Measurements from ENCODE around the gene PTK6. TPM values are rescaled to one million over a fixed set of nuclear protein-coding genes. Genes with fewer than 3 reads are reported as not detected.

PTK6 gene
- total RNA-seq, 1 donor from 2014 or later = 0.49 TPM

GRCh38 chr20:63494084-63494419 is 43.1 kb downstream of the PTK6 start:
- DNase-seq (no peak), ATAC-seq (ENCODE audit: low read depth) (no peak)
- intact Hi-C loops (cut with micrococcal nuclease) = no loop called here
- ChIA-PET CTCF (interaction anchor here (1.1 kb wide), 1 partner anchor 480 kb away, joined by 4 read pairs; no protein-coding TSS in a partner anchor), POLR2A (no interaction called here)
- Mint-ChIP-seq H3K27me3 (peaks cover 14% of the 10 kb centered on the region), H3K9me3 (no peaks in the 10 kb centered on the region), H3K4me1 (peaks cover 4% of the 10 kb centered on the region), H3K27ac (no peak overlapping the region), H3K36me3 (ENCODE audit: low read depth) (no peaks in the 10 kb centered on the region), H3K4me3 (no peak overlapping the region)
- TF ChIP-seq, protein P1, sequence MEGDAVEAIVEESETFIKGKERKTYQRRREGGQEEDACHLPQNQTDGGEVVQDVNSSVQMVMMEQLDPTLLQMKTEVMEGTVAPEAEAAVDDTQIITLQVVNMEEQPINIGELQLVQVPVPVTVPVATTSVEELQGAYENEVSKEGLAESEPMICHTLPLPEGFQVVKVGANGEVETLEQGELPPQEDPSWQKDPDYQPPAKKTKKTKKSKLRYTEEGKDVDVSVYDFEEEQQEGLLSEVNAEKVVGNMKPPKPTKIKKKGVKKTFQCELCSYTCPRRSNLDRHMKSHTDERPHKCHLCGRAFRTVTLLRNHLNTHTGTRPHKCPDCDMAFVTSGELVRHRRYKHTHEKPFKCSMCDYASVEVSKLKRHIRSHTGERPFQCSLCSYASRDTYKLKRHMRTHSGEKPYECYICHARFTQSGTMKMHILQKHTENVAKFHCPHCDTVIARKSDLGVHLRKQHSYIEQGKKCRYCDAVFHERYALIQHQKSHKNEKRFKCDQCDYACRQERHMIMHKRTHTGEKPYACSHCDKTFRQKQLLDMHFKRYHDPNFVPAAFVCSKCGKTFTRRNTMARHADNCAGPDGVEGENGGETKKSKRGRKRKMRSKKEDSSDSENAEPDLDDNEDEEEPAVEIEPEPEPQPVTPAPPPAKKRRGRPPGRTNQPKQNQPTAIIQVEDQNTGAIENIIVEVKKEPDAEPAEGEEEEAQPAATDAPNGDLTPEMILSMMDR (IDR thresholded peaks at IDR 0.05) = no peak

DNA sequence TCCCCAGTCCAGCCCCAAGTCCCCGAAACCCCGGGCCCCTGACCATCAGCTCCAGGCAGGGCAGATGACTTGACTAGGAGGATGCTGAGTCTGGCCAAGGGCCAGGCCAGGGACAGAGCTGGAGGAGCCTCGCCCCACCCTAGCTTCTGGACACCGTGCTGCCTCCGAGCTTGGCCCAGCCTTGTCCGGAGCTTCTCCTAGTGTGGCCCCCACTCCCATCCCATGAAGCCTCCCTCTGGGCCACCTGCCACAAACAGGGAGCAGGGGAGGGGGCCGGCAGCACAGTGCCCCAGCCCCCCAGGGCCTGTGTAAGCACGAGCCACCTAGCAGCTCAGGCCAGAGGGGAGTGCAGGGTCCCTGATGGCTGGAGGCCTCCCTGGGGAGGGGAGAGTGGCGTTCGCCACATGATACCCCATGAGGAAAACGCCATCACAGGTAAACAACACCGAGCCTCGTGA is 43.6 kb downstream of the PTK6 start:
- Mint-ChIP-seq H3K27me3 (peaks cover 14% of the 10 kb centered on the region), H3K36me3 (ENCODE audit: low read depth) (no peaks in the 10 kb centered on the region), H3K4me1 (peaks cover 4% of the 10 kb centered on the region), H3K9me3 (no peaks in the 10 kb centered on the region), H3K27ac (no peak overlapping the region), H3K4me3 (no peak overlapping the region)
- intact Hi-C loops (cut with micrococcal nuclease) = no loop called here
- CTCF ChIA-PET = interaction anchor here (1.1 kb wide), 1 partner anchor 480 kb away, joined by 4 read pairs; no protein-coding TSS in a partner anchor
- TF ChIP-seq, protein P1 (IDR thresholded peaks at IDR 0.05) = no peak
- POLR2A ChIA-PET = no interaction called here
- no peak for DNase-seq
- ATAC-seq (ENCODE audit: low read depth) = no peak

DNA sequence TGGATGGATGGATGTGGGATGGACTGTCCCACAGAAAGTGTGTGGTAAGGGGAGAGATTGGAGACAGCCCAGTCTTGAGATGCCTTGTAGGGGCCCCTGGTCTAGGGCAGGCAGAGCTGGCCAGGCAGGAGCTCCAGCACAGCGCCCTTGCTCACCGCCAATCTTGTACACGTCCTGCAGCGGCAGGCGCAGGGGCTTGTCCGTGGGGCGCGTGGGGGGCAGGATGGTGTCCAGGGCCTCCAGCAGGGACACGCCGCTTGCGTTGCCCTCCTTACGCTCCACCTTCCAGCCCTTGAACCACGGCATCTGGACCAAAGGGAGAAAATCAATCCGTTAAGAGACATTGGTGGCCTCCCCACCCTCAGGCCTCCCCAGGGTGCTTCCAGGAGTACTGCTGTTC is 44.2 kb downstream of the PTK6 start:
- DNase-seq (no peak), ATAC-seq (ENCODE audit: low read depth) (no peak)
- H3K4me1 Mint-ChIP-seq = peaks cover 4% of the 10 kb centered on the region
- H3K27me3 Mint-ChIP-seq = peaks cover 14% of the 10 kb centered on the region
- TF ChIP-seq, protein P1 (IDR thresholded peaks at IDR 0.05) = no peak
- ChIA-PET CTCF (interaction anchor here (1.1 kb wide), 1 partner anchor 481 kb away, joined by 4 read pairs; no protein-coding TSS in a partner anchor), POLR2A (no interaction called here)
- no peak overlapping the region for H3K27ac Mint-ChIP-seq
- H3K4me3 Mint-ChIP-seq = no peak overlapping the region
- no peaks in the 10 kb centered on the region for H3K36me3 Mint-ChIP-seq (ENCODE audit: low read depth)
- intact Hi-C loops (cut with micrococcal nuclease) = no loop called here
- H3K9me3 Mint-ChIP-seq = no peaks in the 10 kb centered on the region

DNA sequence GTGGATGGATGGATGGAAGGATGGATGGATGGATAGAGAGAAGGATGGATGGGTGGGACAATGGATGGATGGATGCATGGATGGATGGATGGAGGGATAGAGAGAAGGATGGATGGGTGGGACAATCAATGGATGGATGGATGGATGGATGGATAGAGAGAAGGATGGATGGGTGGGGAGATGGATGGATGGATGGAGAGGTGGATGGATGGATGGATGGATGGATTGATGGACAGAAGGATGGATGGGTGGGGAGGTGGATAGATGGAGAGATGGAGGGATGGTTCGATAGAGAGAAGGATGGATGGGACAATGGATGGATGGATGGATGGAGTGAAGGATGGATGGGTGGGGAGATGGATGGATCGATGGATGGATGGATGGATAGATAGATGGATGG is 44.7 kb downstream of the PTK6 start:
- no peaks in the 10 kb centered on the region for H3K9me3 Mint-ChIP-seq
- ChIA-PET POLR2A (no interaction called here), CTCF (no interaction called here)
- peaks cover 4% of the 10 kb centered on the region for H3K4me1 Mint-ChIP-seq
- no peak for ATAC-seq (ENCODE audit: low read depth)
- no peak overlapping the region for H3K27ac Mint-ChIP-seq
- TF ChIP-seq, protein P1 (IDR thresholded peaks at IDR 0.05) = no peak
- intact Hi-C loops (cut with micrococcal nuclease) = no loop called here
- no peak for DNase-seq
- H3K36me3 Mint-ChIP-seq (ENCODE audit: low read depth) = no peaks in the 10 kb centered on the region
- H3K27me3 Mint-ChIP-seq = peaks cover 14% of the 10 kb centered on the region
- no peak overlapping the region for H3K4me3 Mint-ChIP-seq

DNA sequence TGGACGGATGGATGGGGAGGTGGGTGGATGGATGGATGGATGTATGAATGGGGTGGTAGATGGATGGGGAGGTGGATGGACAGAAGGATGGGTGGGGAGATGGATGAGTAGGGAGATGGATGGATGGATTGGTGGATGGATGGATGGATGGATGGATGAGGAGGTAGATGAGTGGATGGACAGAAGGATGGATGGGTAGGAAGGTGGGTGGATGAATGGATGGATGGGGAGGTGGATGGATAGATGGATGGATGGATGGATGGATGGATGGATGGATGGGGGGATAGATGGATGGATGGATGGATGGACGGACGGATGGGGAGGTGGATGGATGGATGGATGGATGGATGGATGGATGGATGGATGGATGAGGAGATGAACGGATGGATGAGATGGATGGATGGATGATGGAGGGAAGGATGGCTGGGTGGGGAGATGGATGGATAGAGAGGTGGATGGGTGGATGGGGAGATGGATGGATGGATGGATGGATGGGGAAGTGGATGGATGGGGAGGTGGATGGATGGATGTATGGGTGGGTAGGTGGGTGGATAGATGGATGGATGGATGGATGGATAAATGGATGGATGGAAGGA is 45.4 kb downstream of the PTK6 start:
- no peak for DNase-seq
- TF ChIP-seq, protein P1 (IDR thresholded peaks at IDR 0.05) = no peak
- CTCF ChIA-PET = no interaction called here
- Mint-ChIP-seq H3K27ac (no peak overlapping the region), H3K27me3 (peaks cover 11% of the 10 kb centered on the region), H3K4me3 (no peak overlapping the region), H3K36me3 (ENCODE audit: low read depth) (no peaks in the 10 kb centered on the region), H3K4me1 (peaks cover 4% of the 10 kb centered on the region), H3K9me3 (no peaks in the 10 kb centered on the region)
- POLR2A ChIA-PET = no interaction called here
- ATAC-seq (ENCODE audit: low read depth) = no peak
- intact Hi-C loops (cut with micrococcal nuclease) = no loop called here
